Stimulated activated CD4-positive, alpha-beta T cell treated with anti-CD3 and anti-CD28 coated beads, Interleukin-12 subunit alpha, Interleukin-12 subunit beta, amount 100 ng/mL, for 48 hours (primary cell): Measurements from ENCODE around the gene GPR143.

ENCODE experiments used
- DNase-seq, 3 donors: peaks; one replicate each; pipeline ENCODE4 v3.0.0-alpha.2; 2020; ENCODE audit warnings: low read depth in 2 of 3, low spot score in 1 of 3

The GPR143 gene

DNA sequence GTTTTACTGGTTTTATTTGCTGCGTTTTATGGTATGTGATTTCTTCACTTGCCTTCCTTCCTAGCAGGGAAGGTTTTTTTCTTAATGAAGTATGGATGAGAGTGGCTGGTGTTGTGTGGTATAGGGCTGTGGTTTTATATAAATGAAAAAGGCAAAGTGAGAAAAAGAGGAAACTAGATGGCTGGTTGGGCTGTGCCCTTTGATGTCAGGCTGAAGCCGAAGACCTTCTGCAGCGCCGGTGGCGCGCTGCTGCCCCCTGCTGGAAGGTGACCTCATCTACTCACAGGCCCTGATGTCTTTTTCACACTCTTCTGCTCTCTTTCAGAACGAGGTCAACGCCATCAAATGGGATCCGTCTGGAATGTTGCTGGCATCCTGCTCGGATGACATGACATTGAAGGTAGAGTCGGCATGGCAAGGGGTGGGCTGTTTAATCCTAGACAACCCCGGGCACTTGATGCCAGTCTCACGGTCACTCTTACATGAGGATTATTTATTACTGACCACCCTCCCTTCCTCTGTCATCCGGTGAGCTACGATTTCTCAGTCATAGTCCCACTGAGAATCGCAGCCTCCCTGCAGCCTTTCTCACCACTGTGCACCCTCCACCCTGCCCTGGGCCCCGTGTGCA lies 56.6 kb downstream of the GPR143 start:
- DNase-seq: peak; percentile 52 to 73 (median 56)

DNA sequence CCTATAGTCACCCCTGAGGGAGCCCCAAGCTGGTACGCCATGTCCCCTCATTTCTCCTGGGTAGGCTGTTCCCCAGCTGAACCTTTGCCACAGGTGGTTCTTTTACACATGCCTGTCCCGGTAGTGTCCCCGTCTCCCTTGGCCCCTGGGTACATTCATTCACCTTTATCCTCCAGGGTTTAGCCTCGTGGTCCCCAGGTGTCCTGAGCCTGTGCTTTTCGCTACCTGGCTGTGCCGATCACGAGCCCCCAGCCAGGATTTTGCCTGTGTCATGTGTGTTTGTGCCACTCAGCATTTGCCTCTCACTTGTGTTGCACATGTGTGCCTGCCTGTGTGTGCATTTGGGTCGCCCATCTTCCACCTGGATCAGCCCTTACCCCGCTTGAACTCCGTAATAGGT lies 57.6 kb downstream of the GPR143 start:
- DNase-seq: no peak

DNA sequence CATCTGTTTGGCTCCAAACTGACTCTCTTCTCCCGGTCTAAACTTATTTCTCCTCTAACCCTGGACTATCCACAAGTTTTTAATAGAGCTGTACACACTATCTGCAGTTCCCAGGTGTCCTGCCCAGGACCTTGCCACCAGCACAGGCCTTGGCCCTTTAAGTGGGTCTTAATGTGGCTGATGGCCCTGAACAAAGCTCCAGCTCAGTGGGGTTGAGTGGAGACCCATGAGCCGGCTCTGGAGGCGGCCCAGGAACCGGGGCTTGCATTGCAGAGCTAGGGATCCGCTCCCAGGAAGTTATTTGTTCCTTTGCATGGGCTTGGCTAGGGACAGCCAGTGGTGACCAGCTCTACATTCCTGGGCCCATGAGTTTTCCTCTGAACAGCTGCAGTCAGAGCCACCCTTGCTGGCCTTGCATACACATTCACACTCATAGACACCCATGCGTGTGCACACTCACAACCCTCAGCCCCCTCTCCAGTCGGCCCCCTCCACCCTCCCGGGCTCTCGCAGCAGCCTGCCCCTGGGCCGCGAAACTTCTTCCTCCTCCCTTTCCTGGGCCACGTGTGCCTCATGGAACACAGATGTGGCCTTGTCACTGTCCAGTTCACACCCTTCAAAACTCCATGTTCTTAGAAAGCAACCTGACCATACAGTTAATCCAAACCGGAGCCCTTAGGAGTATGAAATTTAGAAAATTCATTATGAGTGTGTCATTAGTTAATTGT lies 58.2 kb downstream of the GPR143 start:
- DNase-seq: no peak

DNA sequence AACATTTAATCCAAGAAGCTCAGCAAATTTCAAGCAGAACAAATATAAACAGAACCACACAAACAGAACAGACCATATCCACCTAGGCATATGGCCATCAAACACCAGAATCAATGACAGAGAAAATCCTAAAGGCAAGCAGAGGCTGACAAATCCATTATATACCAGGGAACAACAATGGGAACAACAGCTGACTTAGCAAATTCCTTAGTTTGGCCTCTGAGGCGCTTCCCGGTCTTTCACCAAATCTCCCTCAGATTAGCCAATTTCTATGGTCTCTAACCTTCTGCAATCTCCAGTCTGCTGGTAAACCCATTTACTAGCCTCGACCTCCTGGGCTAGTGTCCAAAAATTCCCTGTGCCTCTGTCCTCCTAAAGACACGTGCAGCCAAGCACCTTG lies 59.2 kb downstream of the GPR143 start:
- no peak for DNase-seq

DNA sequence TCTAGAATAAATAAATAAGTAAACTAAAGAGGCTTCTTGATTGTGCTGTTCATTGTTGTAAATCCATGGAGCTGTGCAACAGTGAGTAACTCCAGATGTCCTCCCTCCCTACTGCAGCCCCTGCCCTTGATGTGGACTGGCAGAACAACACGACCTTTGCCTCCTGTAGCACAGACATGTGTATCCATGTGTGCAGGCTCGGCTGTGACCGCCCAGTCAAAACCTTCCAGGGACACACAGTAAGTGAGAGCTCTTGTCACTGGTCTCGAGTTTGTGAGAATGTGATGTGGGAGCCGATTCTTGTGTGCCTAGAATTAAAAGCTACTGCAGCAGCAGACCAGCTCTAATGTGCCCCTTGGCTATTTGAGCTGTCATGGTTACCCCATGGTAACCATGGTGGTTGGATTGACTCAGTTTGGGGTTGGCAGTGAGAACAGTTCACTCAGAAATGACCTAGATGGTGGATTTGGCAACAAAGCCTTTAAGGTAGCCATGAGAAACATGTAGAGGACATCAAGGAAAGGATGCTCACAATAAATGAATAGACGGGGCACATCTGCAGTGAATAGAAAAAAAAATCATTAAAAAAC lies 60.7 kb downstream of the GPR143 start:
- no peak for DNase-seq

DNA sequence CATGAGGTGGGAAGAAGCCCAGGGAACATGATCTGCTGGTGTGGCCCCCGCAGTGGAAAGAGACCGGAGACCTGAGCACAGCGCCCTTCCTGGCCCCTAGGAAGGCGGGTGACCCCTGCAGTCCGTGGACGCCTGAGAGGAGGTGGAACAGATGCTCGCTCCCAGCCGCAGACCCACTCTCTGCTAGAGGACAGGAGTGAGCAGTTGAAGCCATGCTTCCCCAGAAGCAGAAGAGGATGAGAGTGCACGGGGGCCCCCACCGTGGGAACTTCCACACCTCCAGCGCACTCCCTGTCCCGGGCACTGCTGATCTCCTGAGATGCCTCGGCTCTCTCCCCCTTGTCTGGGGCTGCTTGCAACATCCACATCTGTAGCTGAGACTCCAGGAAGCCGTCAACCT lies 62.2 kb downstream of the GPR143 start:
- no peak for DNase-seq

DNA sequence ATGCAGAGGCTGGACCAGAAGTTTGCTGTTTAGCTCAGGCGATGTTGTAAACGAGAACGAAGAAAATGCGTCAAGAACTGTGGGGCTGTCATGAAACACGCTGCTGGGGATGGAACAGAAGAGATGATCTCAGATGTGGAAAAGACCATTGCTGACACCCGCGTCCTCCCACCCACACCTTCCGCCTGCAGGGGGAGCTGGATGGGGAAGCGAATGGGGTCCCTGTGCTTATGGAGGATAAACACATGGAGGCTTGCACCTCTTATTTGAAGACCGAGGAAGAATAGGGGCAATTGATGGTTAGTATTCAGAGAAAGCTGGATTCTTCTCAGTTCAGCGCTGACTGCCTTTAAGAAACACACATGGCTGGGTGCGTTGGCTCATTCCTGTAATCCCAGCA lies 63.9 kb downstream of the GPR143 start:
- no peak for DNase-seq

DNA sequence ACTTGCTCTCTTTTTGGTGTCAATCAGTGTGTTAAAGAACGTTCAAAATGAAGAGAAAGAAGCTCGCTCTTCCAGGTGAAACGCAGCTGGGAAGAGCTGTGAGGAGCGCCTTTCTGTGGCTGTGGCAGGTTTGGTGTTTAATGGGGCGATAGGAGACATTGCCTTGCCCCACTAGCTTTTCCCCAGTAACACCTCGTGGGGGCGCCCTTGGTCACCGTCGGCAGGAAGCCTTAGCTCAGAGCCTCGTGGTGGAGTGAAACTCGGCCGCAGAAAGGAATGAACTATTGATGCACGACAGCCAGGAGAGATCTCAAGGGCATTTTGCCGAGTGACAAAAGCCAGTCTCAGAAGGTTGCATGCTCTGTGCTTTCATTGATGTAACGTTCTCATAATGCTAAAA lies 65.1 kb downstream of the GPR143 start:
- no peak for DNase-seq

DNA sequence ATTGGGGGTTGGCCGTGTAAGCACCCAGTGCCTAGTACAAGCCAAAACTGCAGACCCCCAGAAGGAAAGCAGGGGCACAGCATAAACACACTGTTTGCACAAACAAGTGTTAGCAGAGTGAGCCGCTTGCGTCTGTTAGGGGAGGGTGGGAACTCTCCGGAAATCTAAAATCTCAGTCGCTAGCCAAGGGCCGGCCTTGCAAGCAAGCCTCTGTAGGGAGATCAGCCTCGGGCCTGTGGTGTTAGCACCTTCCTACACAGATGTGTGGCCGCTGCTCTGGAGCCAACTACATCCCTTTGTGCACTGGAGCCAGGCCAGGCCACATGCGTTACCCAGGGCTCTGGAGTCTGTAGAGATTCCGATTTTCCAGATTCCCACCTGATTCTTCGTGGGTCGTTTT lies 67.1 kb downstream of the GPR143 start:
- DNase-seq: no peak

DNA sequence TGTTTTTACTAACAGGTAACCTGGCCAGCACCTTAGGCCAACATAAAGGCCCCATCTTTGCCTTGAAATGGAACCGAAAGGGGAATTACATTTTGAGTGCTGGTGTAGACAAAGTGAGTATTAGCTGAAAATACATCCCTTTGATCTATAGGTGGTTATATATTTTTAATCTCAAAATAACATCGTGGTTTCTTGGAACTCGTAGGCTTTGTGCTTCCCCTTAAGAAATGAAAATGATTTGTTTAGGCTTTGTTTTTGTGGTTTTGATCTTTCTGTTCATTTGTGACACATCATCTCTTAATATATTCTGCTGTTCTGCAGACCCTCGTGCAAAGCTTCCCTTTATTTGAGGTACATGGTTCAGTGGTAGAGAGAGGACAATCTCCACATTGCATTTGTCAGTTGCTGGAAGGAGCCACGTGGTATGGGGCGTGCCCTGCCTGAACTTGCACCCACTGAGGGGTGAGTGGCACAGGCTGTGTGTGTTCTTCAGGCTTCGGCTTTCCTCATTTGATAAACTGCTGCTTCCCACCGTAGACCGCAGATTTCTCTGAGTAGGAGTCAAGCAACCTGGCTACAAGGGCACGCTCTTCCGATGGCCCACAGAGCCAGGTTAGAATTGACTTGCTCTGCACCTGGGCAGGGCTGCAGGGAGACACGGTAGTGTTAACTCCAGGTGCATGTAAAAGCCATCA lies 72.2 kb downstream of the GPR143 start:
- DNase-seq: no peak

DNA sequence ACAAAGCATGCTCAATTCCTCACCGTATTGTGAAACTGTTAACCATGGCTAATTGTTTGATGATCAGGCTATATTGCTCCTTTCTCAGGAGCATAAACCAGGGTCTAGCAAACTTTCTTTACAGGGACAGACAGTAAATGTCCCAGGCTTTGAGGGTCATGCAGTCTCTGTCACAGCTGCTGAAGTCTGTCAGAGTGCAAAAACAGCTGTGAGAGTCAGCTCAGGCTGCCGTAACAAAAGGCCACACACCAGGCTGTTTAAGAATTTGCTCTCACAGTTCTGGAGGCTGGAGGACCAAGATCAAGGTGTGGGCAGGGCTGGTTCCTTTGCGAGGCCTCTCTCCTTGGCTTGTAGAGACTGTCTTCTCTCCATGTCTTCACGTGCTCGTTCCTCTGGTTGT lies 75.6 kb downstream of the GPR143 start:
- DNase-seq: no peak

DNA sequence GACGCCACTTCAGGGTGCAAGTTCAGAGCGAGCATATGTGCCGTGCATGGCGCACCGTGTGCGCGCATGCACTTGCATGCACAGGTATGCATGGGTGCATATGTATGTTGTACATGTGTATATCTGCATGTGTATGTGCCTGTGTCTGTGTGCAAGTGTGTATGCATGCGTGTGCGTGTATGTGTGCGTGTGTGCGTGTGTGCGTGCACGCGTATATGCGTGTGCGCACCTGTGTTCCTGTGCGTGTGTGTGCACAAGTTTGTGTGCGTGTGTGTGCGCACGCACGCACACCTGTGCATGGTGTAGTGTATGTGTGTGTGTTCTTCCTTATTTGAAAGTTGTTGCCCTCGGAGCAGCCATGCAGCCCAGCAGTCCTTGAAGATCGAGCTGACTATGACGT lies 76.8 kb downstream of the GPR143 start:
- DNase-seq: no peak

DNA sequence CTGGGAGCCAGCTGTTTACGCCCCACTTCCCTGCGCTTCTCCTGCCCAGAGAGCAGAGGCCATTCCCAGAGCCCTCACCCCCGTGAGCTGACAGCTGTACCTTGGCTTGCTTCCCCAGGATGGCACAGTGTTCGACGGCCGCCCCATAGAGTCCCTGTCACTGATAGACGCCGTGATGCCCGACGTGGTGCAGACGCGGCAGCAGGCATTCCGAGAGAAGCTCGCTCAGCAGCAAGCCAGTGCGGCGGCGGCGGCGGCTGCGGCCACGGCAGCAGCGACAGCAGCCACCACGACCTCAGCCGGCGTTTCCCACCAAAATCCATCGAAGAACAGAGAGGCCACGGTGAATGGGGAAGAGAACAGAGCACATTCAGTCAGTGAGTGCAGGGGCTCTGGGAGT lies 77.7 kb downstream of the GPR143 start:
- DNase-seq: no peak

DNA sequence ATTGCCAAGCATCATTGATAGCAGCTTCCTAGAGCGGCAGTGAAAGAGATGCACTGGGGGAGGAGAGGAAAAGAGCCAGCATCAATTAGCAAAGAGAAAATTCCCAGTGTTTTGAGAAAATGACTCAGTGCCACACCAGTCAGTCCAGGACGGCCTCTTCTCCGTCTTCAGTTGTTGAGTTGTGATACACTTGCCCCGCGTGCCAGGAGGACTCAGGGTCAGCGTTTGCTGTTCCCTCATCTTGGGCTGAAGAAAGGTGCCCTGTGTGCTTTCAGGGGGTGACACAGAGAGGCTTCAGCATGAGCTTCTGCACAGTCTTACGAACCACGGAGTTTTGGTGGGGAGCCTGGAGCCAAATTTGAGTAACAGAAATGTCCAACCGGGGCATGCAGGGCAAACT lies 82.3 kb downstream of the GPR143 start:
- no peak for DNase-seq

DNA sequence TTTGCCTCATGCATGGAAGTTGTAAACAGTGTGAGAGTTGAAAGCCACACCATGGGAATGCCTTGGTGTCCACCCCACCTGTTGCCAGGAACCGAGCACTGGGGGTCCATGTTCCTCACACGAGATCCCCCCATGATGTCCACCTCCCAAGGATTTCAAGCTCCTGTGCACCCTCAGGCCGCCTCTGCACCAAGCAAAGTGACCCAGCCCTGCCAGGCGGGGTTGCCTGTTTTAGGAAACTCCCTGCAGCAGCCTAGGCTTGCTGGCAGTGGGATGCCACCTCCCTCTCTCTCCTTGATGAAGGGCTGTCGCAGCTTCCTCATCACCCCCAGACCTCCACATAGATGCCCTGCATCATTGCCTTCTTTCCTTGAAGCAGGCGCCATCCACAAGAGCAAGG lies 82.8 kb downstream of the GPR143 start:
- no peak for DNase-seq

DNA sequence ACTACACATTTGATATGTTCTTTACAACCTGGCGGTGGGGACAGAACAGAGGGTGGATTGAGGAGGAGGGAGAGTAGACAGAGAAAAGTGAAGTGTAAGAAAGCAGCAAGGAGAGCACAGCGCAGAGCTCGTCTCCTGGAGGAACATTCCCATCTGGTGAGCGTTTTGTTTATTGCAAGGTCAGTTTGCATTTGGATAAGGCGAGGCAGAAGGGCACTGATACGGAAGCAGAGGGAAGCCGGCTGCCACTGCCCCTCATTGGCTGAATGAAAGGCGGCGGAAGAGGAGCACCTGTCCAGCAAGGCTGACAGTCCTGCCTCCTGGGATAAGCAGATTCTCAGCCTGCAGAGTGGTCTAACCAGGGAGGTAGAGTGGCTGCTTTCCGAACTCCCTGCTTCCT lies 83.2 kb downstream of the GPR143 start:
- DNase-seq: no peak

DNA sequence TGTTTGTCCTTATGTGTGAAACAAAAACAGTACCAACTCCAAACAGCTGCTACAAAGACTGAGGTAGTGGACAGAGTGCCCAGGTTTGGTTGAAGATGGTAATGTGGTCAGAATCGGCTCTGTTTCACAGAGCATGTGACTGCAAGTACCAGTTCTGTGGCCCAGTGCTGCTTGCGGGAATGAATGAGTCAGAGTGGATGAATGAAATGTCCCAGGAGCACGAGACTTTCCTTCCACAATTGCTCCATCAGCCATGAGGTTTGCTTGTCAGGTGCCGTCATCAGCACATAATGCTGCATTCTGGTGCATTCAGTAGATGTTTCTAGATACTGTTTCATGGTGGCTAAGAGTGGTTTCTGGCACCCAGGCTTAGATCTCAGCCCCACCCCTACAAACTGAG lies 84.2 kb downstream of the GPR143 start:
- no peak for DNase-seq

DNA sequence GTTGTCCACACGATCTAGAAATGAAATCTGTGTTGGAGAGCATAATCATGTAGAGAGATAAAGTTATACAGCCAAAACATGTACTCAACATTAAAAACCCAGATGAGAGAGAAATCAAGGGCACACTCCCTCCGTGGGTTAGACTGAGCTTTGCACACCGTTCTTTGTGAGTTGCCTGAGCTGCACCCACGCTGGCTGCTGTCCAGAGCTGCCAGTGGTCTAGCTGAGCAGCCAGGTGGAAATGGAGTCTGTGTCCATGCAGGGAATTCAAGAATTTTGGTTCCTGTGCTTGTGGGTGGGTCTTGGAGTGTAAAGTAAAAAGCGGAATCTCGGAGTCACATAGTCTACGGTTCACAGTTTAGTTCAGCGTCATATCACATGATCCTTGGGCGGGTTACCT lies 84.6 kb downstream of the GPR143 start:
- DNase-seq: no peak

DNA sequence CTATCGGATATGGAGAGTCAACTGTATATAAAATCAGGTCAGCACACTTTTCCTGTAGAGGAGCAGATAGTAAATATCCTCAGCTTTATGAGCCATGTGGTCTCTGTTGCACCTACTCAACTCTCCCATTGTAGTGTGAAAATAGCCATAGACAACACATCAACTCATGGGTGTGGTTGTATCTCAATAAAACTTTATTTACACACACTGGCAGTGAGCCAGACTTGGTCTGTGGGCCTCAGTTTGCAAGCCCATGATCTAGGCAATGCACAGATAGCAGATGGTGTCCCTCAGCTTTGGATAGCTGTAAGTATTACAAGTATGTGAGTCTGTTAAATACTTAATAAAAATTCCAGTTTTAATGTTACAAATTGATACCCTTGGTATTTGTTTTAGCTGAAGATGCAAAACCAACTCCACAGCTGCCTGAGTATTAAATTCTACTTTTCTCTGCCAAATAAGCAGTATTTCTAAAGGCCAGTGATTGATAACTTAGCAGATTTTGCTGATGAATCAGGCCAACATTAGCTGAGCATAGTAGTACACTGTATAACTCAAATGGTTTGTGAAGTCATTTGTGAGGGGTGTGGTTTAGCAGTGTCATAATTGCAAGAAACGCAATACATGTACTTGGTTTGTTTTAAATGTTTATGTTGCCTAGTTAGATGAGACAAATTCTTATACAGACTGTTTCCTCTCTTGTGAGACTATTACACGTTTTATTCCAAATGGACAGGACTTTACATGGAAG lies 87.3 kb downstream of the GPR143 start:
- DNase-seq: no peak

DNA sequence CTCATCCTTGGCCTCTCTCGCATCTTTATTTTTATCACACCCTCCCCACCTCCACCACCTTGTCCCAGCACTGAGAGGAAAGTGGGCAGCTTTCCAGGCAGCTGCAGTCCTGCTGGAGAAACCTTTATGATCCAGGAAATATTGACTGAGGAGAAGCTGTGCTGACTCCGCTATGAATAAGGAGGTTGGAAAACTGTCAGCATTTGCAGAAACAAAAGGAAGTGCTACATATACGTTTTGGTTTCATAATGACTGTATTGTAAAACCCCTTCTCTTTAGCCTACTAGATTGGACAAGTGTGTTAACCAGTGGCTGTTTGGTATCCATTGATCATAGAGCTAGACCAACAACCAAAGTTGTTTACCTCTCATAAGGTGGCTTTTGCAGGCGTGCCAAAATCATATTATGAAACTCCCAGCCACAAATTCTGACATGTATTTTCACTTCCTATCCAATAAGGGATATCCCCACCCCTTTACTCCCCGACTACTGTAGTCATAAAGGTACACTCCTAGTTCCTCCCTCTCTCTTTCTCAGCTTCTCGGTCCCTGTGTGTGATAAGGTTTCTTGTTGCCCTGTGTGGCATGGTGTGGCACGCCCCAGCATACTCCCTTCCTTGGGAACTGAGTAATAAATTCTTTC lies 88.4 kb downstream of the GPR143 start:
- peak; percentile 7 to 27 (median 9) for DNase-seq

DNA sequence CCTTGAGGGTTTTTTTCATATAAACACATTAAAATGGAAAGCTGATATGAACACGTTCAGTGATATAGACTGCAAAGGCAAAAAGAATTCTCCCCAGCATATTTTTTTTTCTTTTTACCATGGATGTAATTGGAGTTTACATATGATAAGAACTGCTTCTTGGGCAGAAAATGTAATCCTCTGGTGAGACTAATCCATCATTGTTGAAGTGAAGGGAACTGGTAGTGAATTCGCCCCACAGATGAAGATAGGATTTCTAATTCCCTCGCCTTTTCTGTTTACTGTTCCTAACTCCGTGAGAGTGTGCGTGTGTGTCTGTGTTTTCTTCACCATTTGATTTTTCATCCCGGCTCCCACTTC lies 88.9 kb downstream of the GPR143 start:
- DNase-seq: no peak
